Measurements from ENCODE around the gene GFAP.

DNA sequence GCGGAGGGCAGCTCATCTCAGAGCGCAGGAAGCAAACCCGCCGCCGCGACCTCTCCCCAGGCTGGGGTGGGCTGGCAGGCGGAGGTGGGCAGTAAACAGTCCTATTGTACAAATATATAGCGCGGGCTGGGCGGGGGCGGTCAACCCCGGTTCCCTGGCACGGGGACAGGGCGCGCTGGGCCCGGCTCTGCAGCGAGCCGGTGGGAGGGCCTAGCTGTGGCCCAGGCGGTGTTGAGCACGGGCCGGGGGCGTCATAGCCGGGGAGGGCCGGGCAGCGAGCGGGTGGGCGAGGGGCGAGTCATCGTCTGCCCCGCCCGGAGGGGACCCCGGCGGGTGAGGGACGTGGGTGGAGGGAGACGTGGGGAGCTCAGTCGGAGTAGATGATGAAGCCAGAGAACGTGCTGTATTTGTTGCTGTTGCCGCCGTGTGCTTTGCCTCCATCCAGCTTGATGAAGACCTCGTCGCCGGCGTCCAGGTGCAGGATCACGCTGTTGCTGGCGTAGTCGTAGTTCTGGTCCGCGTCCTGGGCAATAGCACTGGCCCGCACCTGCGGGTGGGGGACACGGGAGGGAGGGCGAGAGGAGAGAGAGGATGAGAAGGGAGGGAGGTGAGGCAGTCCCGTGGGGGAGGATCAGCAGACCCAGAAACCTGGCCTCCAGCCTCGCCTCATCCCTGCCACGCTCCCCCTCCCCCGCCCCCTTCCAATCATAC, 44.7 kb upstream of the GFAP start:
- TF ChIP-seq CTCF (IDR thresholded peaks at IDR 0.05) (no peak), POLR2A (IDR thresholded peaks at IDR 0.05) (no peak)
